ENCODE measurements around the gene RBM15B.

Gene RBM15B

GRCh38 chr3:51390246-51391074 lies 625 bp upstream of the RBM15B start:
- no peak for DNase-seq (ENCODE audit: insufficient read length, low spot score)
- no peak for FAIRE-seq

- no peak for FAIRE-seq
- DNase-seq (ENCODE audit: insufficient read length, low spot score) = peak; percentile 40
Observed at GRCh38 chr3:51391566-51392354, 675 bp downstream of the RBM15B start.

GRCh38 chr3:51392355-51393133 lies 1.5 kb downstream of the RBM15B start:
- FAIRE-seq = no peak

GRCh38 chr3:51393134-51393495 lies 2.0 kb downstream of the RBM15B start:
- DNase-seq (ENCODE audit: insufficient read length, low spot score) = no peak
- FAIRE-seq = no peak

More at GRCh38 chr3:51392355-51393133, 1.5 kb downstream of the RBM15B start:
- no peak for DNase-seq (ENCODE audit: insufficient read length, low spot score)

GRCh38 chr3:51393564-51393963 lies 2.5 kb downstream of the RBM15B start:
- DNase-seq (ENCODE audit: insufficient read length, low spot score) (no peak), FAIRE-seq (no peak)

GRCh38 chr3:51394541-51394940 lies 3.5 kb downstream of the RBM15B start:
- DNase-seq (ENCODE audit: insufficient read length, low spot score) (no peak), FAIRE-seq (no peak)

GRCh38 chr3:51395493-51396213 lies 4.6 kb downstream of the RBM15B start:
- no peak for DNase-seq (ENCODE audit: insufficient read length, low spot score)
- no peak for FAIRE-seq

- DNase-seq (ENCODE audit: insufficient read length, low spot score) (no peak), FAIRE-seq (no peak)
Observed at GRCh38 chr3:51396401-51396800, 5.3 kb downstream of the RBM15B start.

- DNase-seq (ENCODE audit: insufficient read length, low spot score) (no peak), FAIRE-seq (no peak)
Observed at GRCh38 chr3:51397392-51397791, 6.3 kb downstream of the RBM15B start.

- DNase-seq (ENCODE audit: insufficient read length, low spot score) (no peak), FAIRE-seq (no peak)
Observed at GRCh38 chr3:51398595-51399310, 7.7 kb downstream of the RBM15B start.

- FAIRE-seq (peak; percentile 48), DNase-seq (ENCODE audit: insufficient read length, low spot score) (no peak)
Observed at GRCh38 chr3:51400166-51400565, 9.1 kb downstream of the RBM15B start.

GRCh38 chr3:51401735-51402134 lies 10.7 kb downstream of the RBM15B start:
- no peak for FAIRE-seq
- DNase-seq (ENCODE audit: insufficient read length, low spot score) = no peak

- DNase-seq (ENCODE audit: insufficient read length, low spot score) (no peak), FAIRE-seq (no peak)
Observed at GRCh38 chr3:51403675-51404074, 12.6 kb downstream of the RBM15B start.

- DNase-seq (ENCODE audit: insufficient read length, low spot score) (no peak), FAIRE-seq (no peak)
Observed at GRCh38 chr3:51408021-51408420, 16.9 kb downstream of the RBM15B start.

GRCh38 chr3:51408813-51409212 lies 17.7 kb downstream of the RBM15B start:
- FAIRE-seq (no peak), DNase-seq (ENCODE audit: insufficient read length, low spot score) (no peak)

- FAIRE-seq = no peak
- DNase-seq (ENCODE audit: insufficient read length, low spot score) = no peak
Observed at GRCh38 chr3:51422211-51422610, 31.1 kb downstream of the RBM15B start.

- FAIRE-seq (no peak), DNase-seq (ENCODE audit: insufficient read length, low spot score) (no peak)
Observed at GRCh38 chr3:51426921-51427320, 35.8 kb downstream of the RBM15B start.

GRCh38 chr3:51429138-51429537 lies 38.1 kb downstream of the RBM15B start:
- FAIRE-seq (no peak), DNase-seq (ENCODE audit: insufficient read length, low spot score) (no peak)

- no peak for DNase-seq (ENCODE audit: insufficient read length, low spot score)
- FAIRE-seq = no peak
Observed at GRCh38 chr3:51434110-51434509, 43.0 kb downstream of the RBM15B start.

- DNase-seq (ENCODE audit: insufficient read length, low spot score) (peak; percentile 19), FAIRE-seq (no peak)
Observed at GRCh38 chr3:51434746-51435327, 43.8 kb downstream of the RBM15B start.

All from GM19239 (cell line).